ENCODE data around the gene AUTS2.

AUTS2 gene

DNA sequence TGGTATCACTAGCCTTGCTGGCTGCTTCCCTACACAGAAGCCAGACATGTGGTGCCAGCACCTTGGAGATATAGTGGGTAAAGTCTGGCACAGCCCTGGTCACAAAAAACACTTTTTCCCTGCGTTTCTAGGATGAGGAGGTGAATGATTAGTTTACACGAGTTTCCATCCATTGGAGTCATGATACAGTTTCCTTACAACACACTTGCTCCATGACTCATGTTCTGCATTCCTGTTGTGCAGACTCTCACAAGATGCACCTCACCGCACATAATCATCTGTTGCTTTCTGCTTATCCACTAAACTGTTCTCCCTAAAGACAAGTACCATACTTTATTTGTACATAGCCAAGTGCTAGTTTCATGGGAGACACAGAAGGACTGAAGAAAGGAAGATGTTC lies 786.6 kb downstream of the AUTS2 start:
- DNase-seq (ENCODE audit: low read depth): no peak

DNA sequence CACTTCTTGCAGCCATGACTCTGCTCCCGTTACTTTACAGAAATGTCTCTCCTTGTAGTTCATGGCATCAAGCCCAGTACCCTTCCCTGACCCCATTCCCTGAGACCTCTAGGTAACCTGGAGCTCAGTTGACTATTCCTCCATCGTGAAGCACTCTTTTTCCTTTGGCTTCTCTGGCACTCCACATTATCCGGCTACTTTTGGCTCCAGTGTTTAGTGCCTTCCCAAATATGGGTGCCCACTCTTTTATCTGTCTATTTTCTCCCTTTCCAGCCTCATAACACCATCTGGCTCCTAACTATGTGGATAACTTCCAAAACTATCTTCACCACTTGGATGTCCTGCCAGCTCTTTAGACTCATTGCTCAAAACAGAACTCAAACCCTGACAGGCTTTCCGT lies 788.9 kb downstream of the AUTS2 start:
- DNase-seq (ENCODE audit: low read depth): no peak

DNA sequence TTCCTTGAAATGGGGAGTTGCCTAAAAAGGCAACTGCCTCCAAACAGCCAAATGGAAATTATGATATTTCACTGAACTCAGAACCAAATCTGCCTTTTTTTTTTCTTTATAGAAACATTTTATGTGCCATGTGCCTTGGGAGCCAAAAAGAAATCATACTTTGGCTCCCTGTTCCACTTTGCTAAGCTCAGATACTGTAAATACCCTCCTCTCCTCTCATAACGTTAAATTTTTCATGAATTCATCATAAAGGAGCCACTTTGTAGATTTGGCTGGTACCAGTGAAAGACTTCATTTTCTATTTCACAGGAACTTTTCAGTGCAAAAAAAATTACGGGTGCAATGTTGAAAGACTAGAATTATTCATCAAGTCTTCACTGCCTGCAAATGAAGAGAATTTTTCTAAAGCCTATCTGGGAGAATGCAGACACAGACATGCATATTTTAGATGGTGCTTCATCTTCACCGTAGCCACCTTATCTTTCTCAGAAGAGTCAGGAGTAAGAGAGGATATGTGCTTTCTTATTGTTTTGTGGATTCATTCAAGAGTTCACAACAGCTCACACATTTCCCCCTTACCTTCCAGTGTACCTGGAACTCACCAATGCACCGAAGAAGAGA lies 791.4 kb downstream of the AUTS2 start:
- no peak for DNase-seq (ENCODE audit: low read depth)

DNA sequence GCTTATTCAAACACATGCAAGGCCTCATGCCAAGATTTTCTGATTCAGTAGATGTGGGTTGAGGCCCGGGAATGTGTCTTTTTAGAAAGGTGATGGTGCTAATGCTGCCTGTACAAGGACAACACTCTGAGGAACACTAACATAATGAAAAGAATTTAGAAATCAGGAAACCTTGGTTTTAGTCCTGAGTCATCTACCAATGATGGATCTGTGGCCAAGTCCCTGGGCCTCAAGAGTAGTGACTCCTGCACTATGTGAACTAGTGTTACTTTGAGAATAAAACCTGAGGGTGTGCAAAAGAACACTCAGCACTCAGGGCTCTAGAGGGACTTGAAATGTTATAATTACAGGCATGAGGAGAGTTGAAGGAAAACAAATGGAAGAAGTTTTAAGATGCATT lies 792.0 kb downstream of the AUTS2 start:
- no peak for DNase-seq (ENCODE audit: low read depth)

DNA sequence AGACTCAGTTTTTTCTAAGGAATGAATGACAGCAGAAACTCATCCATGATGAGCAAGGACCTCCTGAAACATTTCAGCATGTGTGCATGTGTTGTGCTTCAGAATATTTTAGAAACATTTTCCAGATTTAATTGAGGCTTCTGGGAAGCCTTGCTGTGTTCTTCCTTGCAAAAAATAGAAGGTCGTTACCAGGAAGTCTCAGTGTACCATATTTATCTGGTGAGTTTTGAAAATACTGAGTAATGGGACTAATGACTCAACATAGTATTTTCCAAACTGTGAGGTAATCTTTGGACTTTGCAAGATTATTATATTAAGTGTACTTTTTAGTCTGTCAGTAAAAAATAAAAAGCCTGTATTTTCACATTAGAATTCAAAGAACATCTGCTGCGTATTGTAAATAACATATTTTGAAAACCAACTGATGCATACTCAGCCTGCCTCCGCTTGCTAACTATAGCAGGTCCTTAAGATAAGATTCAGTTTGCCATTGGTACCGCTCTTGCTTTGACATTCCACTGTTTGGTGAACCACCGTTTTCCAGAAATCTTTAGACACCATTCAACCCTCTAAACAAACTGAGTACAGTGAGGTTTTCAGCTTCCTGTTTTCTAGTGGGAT lies 794.1 kb downstream of the AUTS2 start:
- no peak for DNase-seq (ENCODE audit: low read depth)

DNA sequence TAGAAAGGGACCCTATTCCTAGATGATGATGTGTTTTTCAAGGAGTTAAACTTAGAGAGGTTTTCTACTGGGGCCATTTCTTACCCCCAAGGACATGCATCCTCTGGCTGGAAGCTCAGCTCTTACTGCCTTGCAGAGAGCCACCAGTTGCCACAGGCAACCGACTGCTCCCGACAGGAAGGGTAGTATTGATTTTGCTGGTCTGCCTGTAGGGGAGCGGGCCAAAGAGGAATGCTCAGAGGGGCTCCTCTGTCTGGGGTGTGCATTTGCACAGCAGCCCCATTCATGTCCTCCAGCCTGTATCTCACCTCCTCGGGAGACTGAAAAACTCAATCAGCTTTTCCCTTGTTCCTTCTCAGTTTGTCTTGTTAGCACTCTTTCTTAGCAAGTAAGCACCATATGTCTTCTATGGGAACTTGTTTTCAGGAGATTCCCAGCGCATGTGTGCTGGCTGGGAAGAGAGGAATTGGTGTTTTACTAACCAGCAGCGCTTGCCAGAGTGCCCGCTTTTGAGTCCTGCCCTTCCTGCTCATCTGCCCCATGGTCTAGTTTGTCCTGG lies 794.7 kb downstream of the AUTS2 start:
- DNase-seq (ENCODE audit: low read depth): no peak

DNA sequence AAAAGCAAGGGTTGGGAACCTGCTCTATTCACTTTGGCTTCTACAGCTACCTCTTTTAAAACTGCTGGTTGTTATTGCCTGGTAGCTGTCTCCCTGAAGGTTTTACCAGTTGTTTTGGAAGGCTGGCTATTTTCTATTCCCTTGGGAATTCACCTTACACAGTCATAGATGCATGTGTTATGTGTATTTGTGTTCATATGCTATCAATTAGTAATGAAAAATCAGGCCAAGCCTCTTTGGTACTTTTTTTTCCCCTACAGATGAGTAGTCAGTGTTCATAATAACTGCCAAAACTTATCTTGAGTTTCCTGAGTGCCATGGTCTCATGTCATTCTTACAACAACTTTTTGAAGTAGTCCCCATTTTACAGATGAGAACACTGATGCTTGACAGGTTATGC lies 795.7 kb downstream of the AUTS2 start:
- DNase-seq (ENCODE audit: low read depth): no peak

DNA sequence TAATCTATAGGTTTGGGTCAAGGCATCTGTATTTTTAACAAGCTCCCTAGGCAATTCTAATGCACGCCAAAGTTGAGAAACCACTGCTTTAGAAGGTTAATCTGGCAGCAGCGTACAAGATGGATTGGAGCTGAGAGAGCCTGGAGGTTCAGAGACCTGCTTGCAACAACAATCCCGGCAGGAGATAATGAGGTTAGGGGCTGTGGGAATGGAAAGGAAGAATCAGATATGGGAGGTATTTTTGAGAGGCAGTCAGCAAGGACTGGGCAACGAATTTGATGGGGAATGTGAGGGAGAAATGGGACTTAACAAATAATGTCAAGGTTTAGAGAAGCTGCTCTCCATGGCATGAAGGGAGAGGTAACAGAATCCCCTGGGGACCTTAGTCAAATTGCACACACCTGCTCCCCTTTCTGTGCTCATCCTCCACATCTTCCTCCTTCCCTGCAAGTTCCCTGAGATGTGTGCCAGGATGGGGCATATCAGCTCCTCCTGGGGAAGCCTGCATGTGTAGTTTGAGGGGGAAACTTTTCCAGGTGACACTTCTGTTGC lies 802.6 kb downstream of the AUTS2 start:
- no peak for DNase-seq (ENCODE audit: low read depth)

DNA sequence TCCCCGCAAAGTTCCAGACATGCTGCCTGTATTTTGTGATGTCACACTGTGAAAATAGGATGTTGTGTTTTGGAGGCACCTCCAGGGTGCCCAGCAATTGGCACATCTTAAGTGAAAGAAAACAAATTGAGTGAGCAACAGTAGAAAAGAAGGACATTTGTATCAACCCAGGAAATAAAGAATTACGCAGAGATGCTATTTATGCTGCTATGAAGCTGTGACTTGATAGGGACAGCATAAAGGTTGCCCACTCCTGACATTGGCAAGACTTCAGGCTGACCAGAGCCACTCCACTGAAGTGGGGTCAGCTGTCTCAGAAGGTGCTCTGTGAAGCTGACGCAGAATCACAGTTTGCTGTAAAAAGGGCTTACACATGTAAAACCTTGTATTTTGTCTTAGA lies 803.8 kb downstream of the AUTS2 start:
- DNase-seq (ENCODE audit: low read depth): no peak

DNA sequence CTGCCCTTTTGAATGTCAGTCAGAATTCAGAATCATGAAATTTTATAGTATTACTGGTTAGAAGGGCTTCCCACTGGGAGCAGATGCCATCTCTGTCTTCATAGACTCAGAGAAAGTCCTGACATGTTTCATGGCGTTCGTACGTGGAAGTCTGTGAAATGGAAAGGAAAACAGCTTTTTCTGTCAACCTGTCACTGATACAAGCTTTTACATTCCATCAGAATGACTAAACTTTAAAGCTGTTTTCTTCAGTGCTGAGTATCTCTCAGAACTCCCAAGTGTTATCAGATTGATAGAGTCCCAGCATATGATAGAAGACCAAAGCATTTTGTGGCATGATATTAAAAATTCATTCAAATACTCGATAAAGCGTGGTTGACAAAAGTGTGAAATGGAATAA lies 807.0 kb downstream of the AUTS2 start:
- no peak for DNase-seq (ENCODE audit: low read depth)

DNA sequence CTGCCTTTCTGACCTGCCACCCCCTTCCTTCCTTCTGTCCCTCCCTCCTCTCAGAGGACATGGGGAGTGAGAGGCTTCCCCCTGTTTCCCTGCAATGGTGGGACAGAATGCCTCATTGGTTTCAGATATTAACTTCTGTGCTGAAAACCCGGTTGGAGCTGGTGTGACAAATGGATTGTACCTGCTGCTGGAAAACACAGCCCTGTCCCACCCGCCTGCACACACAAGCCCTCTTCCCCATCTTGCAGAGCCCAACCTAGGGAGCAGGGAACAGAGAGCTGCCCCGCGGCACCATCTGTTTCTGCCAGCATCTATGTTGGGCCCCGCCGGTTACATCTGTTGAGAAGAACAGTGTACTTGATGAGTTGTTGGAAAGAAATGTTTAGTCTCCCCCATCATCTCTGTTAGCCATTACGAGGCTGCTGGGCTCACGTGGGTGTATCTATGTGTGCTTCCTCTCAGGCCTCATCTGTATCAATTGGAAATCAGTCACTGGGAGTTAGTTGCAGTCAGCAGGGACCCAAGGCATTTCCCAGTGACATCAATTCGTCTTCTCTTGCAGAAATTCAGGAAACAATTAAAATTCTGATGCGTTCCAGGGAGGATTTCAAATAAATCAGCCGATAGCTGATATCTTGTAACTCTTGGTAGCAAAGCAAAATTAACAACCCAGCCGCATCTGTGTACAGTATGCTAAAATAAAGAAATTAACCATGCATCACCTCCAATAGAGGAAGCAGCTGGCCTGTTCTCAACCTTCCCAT lies 808.1 kb downstream of the AUTS2 start:
- no peak for DNase-seq (ENCODE audit: low read depth)

DNA sequence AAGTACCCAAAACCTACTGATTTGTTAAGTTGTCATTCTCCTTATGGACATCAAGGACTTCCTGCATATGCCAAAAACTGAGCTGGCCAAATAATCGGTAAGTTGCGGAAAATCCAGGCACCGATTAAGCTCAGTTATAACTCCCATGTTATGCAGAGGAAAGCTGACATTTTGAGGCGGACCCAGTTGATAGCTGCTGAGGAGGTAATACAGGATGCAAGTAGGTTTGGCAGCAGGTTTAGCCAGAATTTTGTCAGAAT lies 808.6 kb downstream of the AUTS2 start:
- DNase-seq (ENCODE audit: low read depth): no peak

DNA sequence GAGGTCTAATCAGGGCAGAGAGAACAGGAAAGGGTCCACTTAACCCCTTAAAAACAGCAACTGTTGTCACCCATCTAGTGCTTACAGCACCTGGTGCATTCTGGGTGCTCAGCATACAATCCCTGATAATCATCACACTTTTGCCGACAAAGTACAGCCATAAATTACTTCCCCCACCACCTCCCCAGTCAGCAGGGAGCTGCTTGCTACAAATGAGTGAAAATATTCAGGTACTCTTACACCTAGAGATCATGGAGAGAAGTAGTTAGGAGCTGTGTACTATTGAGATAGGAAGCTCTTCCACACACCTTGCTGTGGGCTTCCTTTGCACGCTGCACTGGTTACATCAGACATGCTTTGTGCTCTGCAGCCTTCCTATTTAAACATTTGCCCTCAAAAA lies 810.2 kb downstream of the AUTS2 start:
- DNase-seq (ENCODE audit: low read depth): no peak

DNA sequence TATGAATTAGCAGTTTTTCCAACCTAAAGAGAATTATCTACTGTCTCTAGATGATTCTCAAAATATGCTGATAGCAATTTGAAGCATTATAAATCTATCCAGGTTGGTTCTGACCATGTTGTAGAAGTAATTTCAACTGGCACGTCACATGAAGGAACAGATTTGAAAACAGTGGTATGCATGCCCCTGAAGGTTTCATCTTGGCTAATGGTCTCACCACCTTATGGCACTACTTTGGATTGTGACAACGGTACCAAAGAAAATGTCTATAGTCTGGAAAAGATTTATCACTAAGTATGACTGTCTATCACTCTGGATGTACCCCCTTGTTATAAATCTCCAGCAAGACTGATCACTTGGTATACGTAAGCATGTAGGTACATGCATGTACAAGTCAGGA lies 810.6 kb downstream of the AUTS2 start:
- DNase-seq (ENCODE audit: low read depth): no peak

DNA sequence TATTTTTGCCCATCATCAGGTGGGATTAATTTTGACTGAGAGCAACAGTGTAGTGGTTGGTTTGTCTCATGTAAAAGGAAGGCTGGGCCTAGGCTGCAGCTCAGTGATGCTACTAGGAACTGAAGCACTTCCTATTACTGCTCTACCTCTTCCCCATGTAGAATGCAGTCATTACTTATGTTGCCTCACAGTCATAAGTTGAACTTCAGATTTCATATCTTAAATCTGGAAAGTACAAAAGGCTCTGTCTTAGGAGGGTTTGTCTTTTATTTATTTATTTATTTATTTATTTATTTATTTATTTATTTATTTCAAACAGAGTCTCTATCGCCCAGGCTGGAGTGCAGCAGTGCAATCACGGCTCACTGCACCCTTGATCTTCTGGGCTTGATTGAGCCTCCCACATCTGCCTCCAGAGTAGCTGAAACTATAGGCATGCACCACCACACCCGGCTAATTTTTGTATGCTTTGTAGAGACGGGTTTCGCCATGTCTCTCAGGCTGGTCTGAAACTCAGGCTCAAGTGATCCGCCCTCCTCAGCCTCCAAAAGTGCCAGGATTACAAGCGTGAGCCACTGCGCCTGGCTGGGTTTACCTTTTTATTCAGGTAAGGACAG lies 812.0 kb downstream of the AUTS2 start:
- no peak for DNase-seq (ENCODE audit: low read depth)

DNA sequence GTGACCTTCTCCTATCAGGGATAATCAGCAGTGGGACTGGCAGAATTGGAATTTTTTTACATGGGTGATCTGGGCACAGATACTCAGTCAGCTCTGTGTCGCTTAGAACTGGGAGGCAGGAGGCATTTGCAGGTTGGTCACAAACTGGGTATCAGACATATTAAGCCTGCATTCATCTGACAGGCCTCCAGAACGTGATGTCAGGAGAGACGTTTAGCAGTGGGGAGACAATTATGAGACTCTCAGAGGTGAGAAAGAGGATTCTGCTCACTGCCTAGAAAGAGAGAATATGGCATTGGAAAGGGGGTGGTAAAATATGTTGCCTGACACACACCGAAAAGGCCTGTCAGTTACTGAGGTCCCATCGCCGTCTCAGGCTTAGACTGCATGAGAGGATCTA lies 816.1 kb downstream of the AUTS2 start:
- no peak for DNase-seq (ENCODE audit: low read depth)

DNA sequence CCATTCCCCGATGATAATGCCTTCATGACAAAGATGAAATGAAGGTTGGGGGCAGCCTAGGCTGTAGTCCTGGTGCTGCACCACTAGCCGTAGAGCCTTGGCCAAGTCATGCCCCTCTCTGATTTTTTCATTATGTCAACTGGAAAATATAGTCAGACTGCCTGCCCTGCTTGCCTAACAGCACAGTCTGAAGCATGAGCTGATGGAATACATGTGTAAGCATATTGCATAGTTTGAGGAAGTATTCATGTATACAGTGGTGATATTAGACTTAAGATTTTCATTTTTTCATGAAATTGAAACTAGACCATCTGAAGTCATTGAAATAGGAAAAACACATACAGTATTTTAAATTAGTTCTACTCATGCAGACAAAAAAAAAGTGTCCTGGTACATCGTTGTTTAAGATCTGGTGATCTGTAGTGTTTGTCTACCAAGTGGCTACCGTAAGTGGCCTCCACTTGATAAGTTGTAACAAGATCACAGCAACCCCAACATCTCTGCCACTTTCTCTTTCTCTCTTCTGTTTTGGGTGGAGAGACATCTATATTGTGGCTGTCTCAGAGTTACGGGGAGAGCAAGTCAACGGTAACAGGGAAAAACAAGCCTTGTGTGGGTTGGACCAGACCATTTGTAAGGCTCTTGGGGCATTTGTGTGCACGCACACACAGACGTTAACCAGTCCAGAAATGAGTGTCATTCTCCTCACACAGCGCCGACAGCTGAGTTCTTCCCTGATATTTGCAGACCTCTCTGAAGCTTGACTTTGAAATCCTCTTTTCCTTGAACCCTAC lies 817.1 kb downstream of the AUTS2 start:
- no peak for DNase-seq (ENCODE audit: low read depth)

DNA sequence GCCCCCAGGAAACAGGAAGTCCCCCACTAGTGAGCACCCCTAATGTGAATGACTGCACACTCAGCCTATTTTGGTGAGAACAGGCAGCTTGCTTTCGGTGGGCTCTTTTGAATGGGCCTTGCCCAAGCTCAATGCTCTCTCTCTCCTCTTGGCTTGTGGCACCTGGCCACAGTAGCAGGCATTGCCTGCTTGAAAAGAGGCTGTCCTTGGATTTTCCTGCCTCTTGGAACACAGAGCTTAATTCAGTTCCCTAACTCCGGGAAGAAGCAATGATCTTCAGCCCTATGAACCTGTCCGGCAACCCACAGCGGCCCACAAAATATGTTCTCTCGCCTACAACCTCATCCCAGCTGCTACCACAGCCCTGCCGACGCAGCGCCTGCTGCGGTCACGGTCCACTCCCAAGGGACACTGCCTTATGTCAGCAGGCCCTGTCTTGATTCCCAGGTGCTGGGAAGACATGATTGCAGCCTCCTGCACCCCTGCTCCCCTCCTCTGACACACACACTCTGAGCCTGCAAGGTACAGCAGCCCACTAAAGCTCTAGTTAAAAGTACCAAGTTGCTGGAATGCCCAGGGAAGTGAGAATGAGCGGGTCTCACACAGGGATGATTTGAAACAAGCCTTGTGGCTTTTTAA lies 818.2 kb downstream of the AUTS2 start:
- no peak for DNase-seq (ENCODE audit: low read depth)

DNA sequence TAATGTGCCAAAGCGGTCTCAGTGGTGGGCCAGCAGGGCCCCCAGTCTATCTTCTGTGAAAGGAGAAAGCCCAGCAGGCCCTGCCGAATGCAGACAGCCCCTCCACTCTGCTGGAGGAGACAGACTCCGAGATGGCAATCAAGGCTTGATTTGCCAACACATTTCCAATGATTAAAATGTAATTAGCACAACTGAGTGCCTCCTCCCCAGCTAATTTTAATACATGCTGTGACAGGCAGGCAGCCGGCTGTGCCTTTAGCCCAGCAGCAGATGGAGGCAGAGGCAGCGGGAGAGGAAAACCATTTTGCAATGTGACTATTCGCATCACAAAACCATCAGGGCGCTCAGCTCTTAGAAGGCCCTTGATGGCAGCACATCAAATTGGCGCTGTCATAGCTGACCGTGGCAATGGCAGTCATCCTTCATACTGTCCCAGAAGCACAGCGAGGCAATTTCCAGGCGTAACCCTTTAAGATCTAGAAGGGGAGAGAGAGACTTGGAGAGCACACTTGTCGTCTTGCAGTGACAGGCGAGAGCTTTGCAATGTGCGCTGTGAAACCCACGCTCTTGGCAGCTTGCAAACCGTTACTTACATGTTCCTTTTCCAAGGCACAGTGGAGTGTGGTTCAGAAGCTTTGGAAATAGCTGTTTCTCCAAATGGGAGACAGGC lies 818.8 kb downstream of the AUTS2 start:
- DNase-seq (ENCODE audit: low read depth): no peak

DNA sequence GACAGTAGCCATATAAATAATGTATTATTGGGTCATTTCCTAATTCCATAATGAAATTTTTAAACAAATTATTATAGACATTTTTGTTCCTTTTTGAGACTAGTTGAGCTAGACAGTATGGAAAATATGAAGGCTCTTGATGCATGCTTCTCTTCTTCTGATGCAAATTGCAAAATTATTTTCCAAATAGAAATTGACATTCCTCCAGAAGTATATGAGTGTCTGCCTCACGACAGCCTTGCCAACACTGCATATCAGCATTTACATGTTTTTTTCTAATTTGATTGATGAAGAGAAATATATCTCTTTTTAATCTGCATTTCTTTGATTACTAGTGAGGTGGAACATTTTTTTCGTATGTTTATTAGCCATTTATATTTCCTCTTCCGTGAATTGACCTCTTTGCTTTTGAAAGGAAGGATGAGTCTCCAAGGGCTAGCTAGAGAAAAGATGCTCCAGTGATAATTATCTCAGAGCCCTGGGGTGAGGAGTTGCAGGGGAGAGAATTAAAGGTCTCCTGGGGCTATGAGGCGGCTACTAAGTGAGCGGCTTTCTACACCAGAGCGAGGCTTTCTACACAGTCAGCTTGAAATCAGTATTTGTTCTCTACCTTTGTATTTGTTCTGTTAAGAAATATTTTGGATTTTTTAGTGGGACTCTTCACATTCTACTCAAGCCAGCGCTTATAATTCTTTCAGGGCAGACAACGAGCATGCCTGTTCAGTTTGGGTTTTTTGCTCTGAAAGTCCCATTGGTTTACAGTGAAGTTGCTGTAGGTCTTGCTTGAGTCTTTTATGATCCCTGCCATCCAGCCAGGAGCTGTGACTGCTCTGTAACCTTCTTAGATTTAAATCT lies 821.5 kb downstream of the AUTS2 start:
- DNase-seq (ENCODE audit: low read depth): no peak
